Endothelial cell of umbilical vein (primary cell): ENCODE results near the gene DGKB.

Experiments used
- CTCF ChIP-seq, 2 donors: IDR thresholded peaks; 1 replicate in 1 of 2; 2 replicates in 1 of 2; pipeline ENCODE4 v1.5.1; 2011; ENCODE audit warnings: low read length in 2 of 2, mild to moderate bottlenecking in 2 of 2, moderate library complexity in 2 of 2, control low read depth in 1 of 2, inconsistent platforms in 1 of 2, low read depth in 1 of 2; ENCODE audit not compliant: insufficient read depth in 1 of 2; ENCODE audit errors: extremely low read depth in 1 of 2
- EZH2 ChIP-seq: IDR thresholded peaks from 2 replicates; pipeline ENCODE4 v1.6.1; 2012; ENCODE audit warnings: borderline replicate concordance, low read depth, mild to moderate bottlenecking, moderate library complexity, low read length, inconsistent platforms; ENCODE audit not compliant: severe bottlenecking
- JUN ChIP-seq: IDR thresholded peaks from 2 replicates; pipeline ENCODE4 v1.6.1; 2011; ENCODE audit warnings: borderline replicate concordance, low read depth; ENCODE audit not compliant: insufficient read length, insufficient read depth
- MAX ChIP-seq: IDR thresholded peaks from 2 replicates; pipeline ENCODE4 v1.6.1; 2011; ENCODE audit not compliant: insufficient read depth, insufficient read length
- MYC ChIP-seq: IDR thresholded peaks from one replicate; pipeline ENCODE4 v1.6.1; 2011; ENCODE audit warnings: mild to moderate bottlenecking, low read depth, low read length
- POLR2A ChIP-seq: IDR thresholded peaks from 2 replicates; pipeline ENCODE4 v1.6.1; 2012; ENCODE audit warnings: low read depth, mild to moderate bottlenecking, control low read depth, low read length
- POLR2AphosphoS5 ChIP-seq: IDR thresholded peaks from 2 replicates; pipeline ENCODE4 v1.6.1; 2012; ENCODE audit warnings: low read depth, mild to moderate bottlenecking, control low read depth, low read length, moderate library complexity; ENCODE audit not compliant: insufficient read depth

GRCh38 chr7:14760730-14761478 is 141.6 kb downstream of the DGKB start:
- no peak for TF ChIP-seq CTCF (IDR thresholded peaks at IDR 0.05; ENCODE audit: extremely low read depth in 1 of 2, insufficient read depth in 1 of 2, low read depth in 1 of 2, low read length in 2 of 2)
- no peak for TF ChIP-seq POLR2A
- TF ChIP-seq EZH2 = no peak
- TF ChIP-seq POLR2AphosphoS5 = no peak
- TF ChIP-seq JUN = no peak
- no peak for TF ChIP-seq MYC
- no peak for TF ChIP-seq MAX
